HUES48 (cell line): ENCODE results near the gene RNF7.

Experiments
- H3K27ac ChIP-seq: one replicate; pipeline ENCODE4 v1.7.0; 2013; ENCODE audit warnings: low read depth, low read length, inconsistent platforms
- H3K27me3 ChIP-seq: 2 replicates; pipeline ENCODE4 v1.6.1; 2013; ENCODE audit warnings: mild to moderate bottlenecking, low read length; ENCODE audit not compliant: control insufficient read depth, insufficient read depth
- H3K36me3 ChIP-seq: 2 replicates; pipeline ENCODE4 v1.6.1; 2013; ENCODE audit warnings: low read length; ENCODE audit not compliant: control insufficient read depth, insufficient read depth
- H3K4me1 ChIP-seq: 2 replicates; pipeline ENCODE4 v1.6.1; 2013; ENCODE audit warnings: mild to moderate bottlenecking, low read length; ENCODE audit not compliant: control insufficient read depth, insufficient read depth
- H3K4me3 ChIP-seq: 2 replicates; pipeline ENCODE4 v1.5.1; 2013; ENCODE audit warnings: mild to moderate bottlenecking, low read depth, low read length
- H3K9ac ChIP-seq: 2 replicates; pipeline ENCODE4 v1.6.1; 2013; ENCODE audit warnings: mild to moderate bottlenecking, low read depth, low read length, moderate library complexity
- H3K9me3 ChIP-seq: 2 replicates; pipeline ENCODE4 v1.6.1; 2013; ENCODE audit warnings: low read length; ENCODE audit not compliant: control insufficient read depth, insufficient read depth

Gene RNF7

DNA sequence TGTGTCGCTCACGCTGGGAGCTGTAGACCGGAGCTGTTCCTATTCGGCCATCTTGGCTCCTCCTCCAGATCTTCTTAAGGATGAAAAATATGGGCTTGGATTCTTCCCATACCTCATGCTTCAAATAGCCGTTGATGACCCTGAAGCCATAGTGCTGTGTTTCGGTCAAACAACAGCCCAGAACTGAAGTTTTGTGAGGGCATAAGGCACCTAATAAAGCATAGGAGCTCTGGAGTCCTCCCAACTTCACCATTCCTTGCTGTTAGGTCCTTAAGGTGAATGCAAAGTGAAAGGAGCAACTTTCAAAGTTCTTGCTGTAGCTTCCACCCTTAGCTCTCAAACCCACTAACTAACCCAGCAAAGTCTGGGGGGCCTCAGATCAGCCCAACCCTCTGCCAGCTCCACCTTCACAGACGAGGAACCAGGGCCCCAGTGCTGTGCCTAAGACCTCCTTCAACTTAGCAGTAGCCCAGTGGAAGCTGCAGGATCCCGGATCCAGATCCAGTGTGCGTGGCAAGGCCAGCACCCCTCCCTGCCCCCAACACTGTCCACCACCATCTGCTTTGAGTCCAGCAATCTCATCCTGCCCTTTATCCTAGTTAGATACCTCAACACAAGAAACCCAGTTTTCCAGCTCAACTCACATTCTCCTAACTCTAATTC lies 25.1 kb downstream of the RNF7 start, which contains the start of gene GRK7:
Gene GRK7, plus strand, starts transcription at position 321 of the 663 bp plus-strand sequence. CDS start 14,877 bp downstream, outside the sequence.
- Histone ChIP-seq H3K27me3 (no peaks in the 10 kb centered on the region), H3K9ac (no peak within 1 kb of the TSS), H3K9me3 (0 out of 2 replicates have a peak, but pooled peaks cover 4% of the 10 kb centered on the region), H3K27ac (peak within 1 kb of the TSS; percentile 47), H3K4me1 (no peaks in the 10 kb centered on the region), H3K4me3 (no peak within 1 kb of the TSS), H3K36me3 (no peaks in the 10 kb centered on the region)

GRCh38 chr3:141764045-141764444 lies 25.9 kb downstream of the RNF7 start:
- no peaks in the 10 kb centered on the region for H3K27me3 ChIP-seq
- 0 out of 2 replicates have a peak, but pooled peaks cover 4% of the 10 kb centered on the region for H3K9me3 ChIP-seq
- no peak overlapping the region for H3K9ac ChIP-seq
- no peak overlapping the region for H3K4me3 ChIP-seq
- no peak overlapping the region for H3K27ac ChIP-seq
- H3K36me3 ChIP-seq = no peaks in the 10 kb centered on the region
- no peaks in the 10 kb centered on the region for H3K4me1 ChIP-seq

DNA sequence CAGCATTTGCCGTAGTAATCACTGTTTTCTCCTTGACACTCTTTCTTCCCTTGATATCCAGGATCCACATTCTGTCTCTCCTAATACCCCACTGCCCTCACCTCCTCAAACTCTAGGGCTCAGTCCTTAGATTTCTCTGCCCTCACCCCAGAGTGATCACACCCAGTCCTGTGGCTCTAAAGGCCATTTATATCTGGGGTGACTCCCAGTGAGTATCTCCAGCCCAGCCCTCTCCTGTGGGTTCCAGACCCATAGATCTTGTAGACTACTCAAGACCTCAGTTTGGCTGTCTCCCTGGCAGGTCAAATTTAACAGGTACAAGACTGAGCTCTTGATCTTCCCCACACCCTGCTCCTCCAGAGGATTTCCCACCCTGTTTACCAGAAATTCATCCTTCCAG lies 26.4 kb downstream of the RNF7 start:
- H3K27ac ChIP-seq = no peak overlapping the region
- H3K9ac ChIP-seq = no peak overlapping the region
- H3K27me3 ChIP-seq = no peaks in the 10 kb centered on the region
- no peaks in the 10 kb centered on the region for H3K36me3 ChIP-seq
- 0 out of 2 replicates have a peak, but pooled peaks cover 4% of the 10 kb centered on the region for H3K9me3 ChIP-seq
- H3K4me3 ChIP-seq = no peak overlapping the region
- no peaks in the 10 kb centered on the region for H3K4me1 ChIP-seq

DNA sequence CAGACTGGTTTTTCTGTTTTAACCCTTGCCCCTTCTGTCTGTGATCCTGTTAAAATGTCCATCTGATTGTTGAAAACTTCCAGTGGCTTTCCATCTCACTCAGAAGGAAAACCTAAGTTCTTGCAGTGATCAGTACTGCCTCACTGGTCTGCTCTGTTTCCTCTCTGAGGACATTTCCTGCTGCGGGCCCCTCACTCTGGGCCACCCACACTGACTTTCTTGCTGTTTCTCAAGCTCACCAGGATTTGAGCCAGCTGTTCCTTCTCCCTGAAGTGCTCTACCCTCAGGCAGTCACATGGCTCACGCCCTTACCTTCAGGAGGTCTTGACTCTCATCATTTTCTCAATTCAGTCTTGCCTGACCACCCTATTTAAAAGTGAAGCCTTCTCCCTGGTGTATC lies 26.9 kb downstream of the RNF7 start:
- Histone ChIP-seq H3K4me3 (no peak overlapping the region), H3K9ac (no peak overlapping the region), H3K9me3 (0 out of 2 replicates have a peak, but pooled peaks cover 4% of the 10 kb centered on the region), H3K36me3 (no peaks in the 10 kb centered on the region), H3K4me1 (no peaks in the 10 kb centered on the region), H3K27me3 (no peaks in the 10 kb centered on the region), H3K27ac (no peak overlapping the region)

DNA sequence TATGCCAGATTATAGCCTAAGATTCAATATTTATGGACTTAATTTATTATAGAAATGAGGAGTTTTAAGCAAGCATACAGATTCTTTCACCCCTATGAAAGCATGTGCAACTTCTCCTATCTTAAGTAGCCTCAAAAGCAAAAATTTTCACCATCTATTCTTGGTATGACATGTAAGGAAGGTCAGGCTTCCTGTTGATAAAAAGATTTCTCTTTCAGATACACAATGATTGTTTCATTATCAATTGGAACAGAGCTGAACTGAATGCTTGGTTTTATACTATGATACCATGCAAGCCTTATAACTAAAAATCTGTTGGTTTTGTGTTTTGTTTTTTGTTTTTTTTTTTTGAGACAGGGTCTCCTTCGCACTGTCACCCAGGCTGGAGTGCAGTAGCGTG lies 29.0 kb downstream of the RNF7 start:
- H3K4me1 ChIP-seq = no peaks in the 10 kb centered on the region
- no peaks in the 10 kb centered on the region for H3K36me3 ChIP-seq
- H3K27ac ChIP-seq = no peak overlapping the region
- H3K9ac ChIP-seq = no peak overlapping the region
- 0 out of 2 replicates have a peak, but pooled peaks cover 4% of the 10 kb centered on the region for H3K9me3 ChIP-seq
- H3K4me3 ChIP-seq = no peak overlapping the region
- no peaks in the 10 kb centered on the region for H3K27me3 ChIP-seq

DNA sequence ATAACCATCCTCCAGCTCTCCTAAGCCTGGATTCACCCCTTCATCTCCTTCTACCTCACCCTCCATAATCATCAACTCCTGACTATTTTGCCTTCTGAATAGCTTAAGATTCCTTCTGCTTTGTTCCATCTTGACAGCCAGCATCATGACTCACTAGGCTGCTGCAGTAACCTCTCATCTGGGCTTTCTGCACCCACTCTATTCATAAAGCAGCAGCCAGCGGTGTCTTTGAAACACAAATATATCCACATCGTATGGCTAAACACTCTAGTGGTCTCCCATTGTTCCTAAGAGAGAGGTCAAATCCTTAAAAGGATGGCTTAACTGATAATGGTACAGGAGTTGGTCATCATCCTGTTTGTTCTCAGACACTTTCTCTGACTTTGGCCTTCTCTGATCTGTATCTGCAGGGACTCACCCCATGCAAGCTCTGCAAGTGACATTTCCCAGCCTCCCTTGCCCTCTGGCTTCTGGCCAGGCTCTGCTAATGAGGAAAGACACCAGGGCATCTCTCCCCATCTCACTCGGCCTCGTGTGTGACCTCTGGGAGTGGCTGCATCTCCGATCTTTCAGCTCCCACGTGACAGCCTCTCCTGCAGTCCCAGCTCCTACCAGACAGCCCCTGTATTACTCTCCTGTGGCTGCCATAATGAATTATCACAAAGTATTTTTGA lies 31.3 kb downstream of the RNF7 start:
- no peaks in the 10 kb centered on the region for H3K27me3 ChIP-seq
- no peak overlapping the region for H3K9ac ChIP-seq
- H3K4me3 ChIP-seq = no peak overlapping the region
- H3K36me3 ChIP-seq = no peaks in the 10 kb centered on the region
- H3K9me3 ChIP-seq = no peaks in the 10 kb centered on the region
- H3K27ac ChIP-seq = no peak overlapping the region
- H3K4me1 ChIP-seq = no peaks in the 10 kb centered on the region

GRCh38 chr3:141773676-141774075 lies 35.6 kb downstream of the RNF7 start:
- Histone ChIP-seq H3K9ac (no peak overlapping the region), H3K36me3 (no peaks in the 10 kb centered on the region), H3K9me3 (no peaks in the 10 kb centered on the region), H3K4me1 (no peaks in the 10 kb centered on the region), H3K27me3 (no peaks in the 10 kb centered on the region), H3K27ac (no peak overlapping the region), H3K4me3 (no peak overlapping the region)

DNA sequence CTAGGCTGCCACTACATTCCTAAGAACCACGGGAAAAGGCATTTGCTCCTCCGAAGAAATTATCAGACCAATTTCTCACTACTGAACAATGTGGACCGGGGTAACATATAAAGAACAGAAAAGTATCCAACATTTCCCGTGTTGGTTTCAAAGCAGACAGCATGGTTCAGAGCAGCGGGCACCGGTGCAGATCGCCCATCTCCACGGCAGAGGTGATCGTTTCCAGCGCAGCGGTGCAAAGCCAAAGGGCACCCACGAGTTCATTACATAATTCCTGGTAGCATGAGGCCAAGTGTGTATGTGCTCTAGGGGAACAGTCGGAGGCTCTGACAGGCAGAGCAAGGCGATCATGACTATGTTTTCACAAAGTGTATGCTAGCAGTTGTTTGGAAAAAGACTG lies 38.3 kb downstream of the RNF7 start:
- Histone ChIP-seq H3K27ac (no peak overlapping the region), H3K4me3 (no peak overlapping the region), H3K9me3 (no peaks in the 10 kb centered on the region), H3K27me3 (no peaks in the 10 kb centered on the region), H3K9ac (no peak overlapping the region), H3K36me3 (no peaks in the 10 kb centered on the region), H3K4me1 (no peaks in the 10 kb centered on the region)

DNA sequence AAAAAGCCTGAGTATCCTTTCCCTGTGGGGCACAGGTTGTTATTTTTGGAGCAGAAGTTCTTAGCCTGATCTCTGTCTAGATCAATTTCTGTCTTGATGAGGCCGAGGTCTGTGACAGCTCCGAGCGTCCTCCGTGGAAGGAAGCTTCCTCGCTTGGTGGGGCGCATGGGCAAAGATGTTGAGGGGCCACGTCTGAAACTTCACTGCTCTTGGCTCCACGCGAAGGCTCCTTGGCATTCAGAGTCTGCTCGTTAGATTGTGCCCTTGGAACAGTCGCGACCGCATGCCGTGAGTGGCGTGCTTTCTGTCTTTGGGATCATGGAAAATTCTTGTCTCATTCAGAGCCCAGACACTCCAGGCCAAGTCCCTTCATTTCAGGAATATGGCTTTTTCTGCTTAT lies 38.8 kb downstream of the RNF7 start:
- H3K27me3 ChIP-seq = no peaks in the 10 kb centered on the region
- H3K36me3 ChIP-seq = no peaks in the 10 kb centered on the region

GRCh38 chr3:141777957-141778813 lies 40.1 kb downstream of the RNF7 start:
- Histone ChIP-seq H3K9me3 (no peaks in the 10 kb centered on the region), H3K4me3 (no peak overlapping the region), H3K4me1 (no peaks in the 10 kb centered on the region), H3K27ac (no peak overlapping the region), H3K36me3 (no peaks in the 10 kb centered on the region; the same call in 1 of the 2 replicates), H3K27me3 (no peaks in the 10 kb centered on the region), H3K9ac (no peak overlapping the region)

More for the DNA sequence above, 38.8 kb downstream of the RNF7 start:
- Histone ChIP-seq H3K4me3 (no peak overlapping the region), H3K9ac (no peak overlapping the region), H3K9me3 (no peaks in the 10 kb centered on the region), H3K27ac (no peak overlapping the region), H3K4me1 (no peaks in the 10 kb centered on the region)
